Measurements from ENCODE around the gene ZBTB6. TPM values are rescaled to one million over a fixed set of nuclear protein-coding genes. Genes with fewer than 3 reads are reported as not detected.
"Not testable (repeated sequence)": the region's sequence is repeated elsewhere in the genome, so short reads cannot be mapped to it uniquely, and the experiment has no call there.

The ZBTB6 gene
- total RNA-seq, 1 donor from 2014 or later, result 9.0 TPM

DNA sequence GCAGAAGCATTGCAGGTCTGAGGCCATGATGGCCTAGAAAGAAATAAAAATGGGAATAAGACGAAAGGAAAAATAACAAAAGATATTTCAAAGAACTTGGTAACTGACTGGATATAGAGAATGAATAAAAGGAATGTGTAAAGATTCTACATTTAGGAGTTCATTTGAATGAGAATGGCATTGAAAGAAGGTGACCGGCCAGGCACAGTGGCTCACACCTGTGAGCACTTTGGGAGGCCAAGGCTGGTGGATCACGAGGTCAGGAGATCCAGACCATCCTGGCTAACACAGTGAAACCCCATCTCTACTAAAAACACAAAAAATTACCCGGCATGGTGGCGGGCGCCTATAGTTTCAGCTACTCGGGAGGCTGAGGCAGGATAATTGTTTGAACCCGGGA lies 9.6 kb upstream of the ZBTB6 start:
- Mint-ChIP-seq H3K4me3 (ENCODE audit: low read depth) (no peak overlapping the region), H3K36me3 (ENCODE audit: insufficient read depth) (no peaks in the 10 kb centered on the region), H3K9me3 (ENCODE audit: low read depth) (no peaks in the 10 kb centered on the region), H3K4me1 (ENCODE audit: low read depth) (no peaks in the 10 kb centered on the region), H3K27me3 (no peaks in the 10 kb centered on the region), H3K27ac (no peak overlapping the region)
- no peak for DNase-seq (ENCODE audit: low spot score, unreplicated experiment)
- TF ChIP-seq, protein P1, sequence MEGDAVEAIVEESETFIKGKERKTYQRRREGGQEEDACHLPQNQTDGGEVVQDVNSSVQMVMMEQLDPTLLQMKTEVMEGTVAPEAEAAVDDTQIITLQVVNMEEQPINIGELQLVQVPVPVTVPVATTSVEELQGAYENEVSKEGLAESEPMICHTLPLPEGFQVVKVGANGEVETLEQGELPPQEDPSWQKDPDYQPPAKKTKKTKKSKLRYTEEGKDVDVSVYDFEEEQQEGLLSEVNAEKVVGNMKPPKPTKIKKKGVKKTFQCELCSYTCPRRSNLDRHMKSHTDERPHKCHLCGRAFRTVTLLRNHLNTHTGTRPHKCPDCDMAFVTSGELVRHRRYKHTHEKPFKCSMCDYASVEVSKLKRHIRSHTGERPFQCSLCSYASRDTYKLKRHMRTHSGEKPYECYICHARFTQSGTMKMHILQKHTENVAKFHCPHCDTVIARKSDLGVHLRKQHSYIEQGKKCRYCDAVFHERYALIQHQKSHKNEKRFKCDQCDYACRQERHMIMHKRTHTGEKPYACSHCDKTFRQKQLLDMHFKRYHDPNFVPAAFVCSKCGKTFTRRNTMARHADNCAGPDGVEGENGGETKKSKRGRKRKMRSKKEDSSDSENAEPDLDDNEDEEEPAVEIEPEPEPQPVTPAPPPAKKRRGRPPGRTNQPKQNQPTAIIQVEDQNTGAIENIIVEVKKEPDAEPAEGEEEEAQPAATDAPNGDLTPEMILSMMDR (IDR thresholded peaks at IDR 0.05; ENCODE audit: unreplicated experiment), result no peak

DNA sequence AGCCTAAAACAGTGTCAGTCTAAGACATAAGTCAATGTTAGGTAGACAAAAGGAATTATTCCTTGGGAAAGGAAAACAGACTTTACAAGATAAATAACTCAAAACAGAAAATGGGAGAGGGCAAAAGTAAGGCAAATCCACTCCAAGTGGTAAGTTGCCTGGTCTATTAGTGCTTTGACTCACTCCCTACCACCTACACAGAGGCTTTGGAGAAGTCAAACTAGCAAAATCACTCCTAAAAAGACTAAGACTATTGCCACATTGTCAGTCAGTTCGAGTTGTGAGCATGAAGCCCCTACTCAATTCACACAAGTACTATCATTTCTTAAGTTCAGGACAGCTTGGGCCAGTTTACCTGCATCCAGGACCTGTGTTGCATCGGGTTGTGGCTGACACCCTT lies 5.2 kb upstream of the ZBTB6 start:
- no peak overlapping the region for H3K27ac Mint-ChIP-seq
- TF ChIP-seq, protein P1 (IDR thresholded peaks at IDR 0.05; ENCODE audit: unreplicated experiment), result no peak
- no peak for DNase-seq (ENCODE audit: low spot score, unreplicated experiment)
- H3K9me3 Mint-ChIP-seq (ENCODE audit: low read depth), result no peaks in the 10 kb centered on the region
- no peaks in the 10 kb centered on the region for H3K27me3 Mint-ChIP-seq
- peaks cover 1% of the 10 kb centered on the region for H3K4me1 Mint-ChIP-seq (ENCODE audit: low read depth)
- no peak overlapping the region for H3K4me3 Mint-ChIP-seq (ENCODE audit: low read depth)
- H3K36me3 Mint-ChIP-seq (ENCODE audit: insufficient read depth), result no peaks in the 10 kb centered on the region

DNA sequence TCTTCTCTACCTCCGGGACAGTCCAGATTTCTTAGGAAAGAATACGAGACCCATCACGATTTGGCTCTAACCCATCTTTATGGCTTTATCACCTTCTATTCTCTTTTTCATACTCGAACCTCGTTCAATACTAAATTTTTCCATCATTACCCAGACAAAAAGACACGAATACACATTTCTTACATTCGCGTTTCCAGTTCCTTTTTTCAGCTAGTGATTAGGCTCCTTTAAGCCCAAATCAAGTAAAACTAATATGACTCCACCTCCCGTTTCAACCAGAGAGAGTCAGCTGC lies 506 bp downstream of the ZBTB6 start:
- TF ChIP-seq, protein P1 (IDR thresholded peaks at IDR 0.05; ENCODE audit: unreplicated experiment), result no peak
- Mint-ChIP-seq H3K9me3 (ENCODE audit: low read depth) (no peaks in the 10 kb centered on the region), H3K4me1 (ENCODE audit: low read depth) (peaks cover 13% of the 10 kb centered on the region), H3K36me3 (ENCODE audit: insufficient read depth) (peaks cover 6% of the 10 kb centered on the region), H3K4me3 (ENCODE audit: low read depth) (peak overlapping the region; percentile 99), H3K27me3 (no peaks in the 10 kb centered on the region), H3K27ac (peak overlapping the region; percentile 98)
- no peak for DNase-seq (ENCODE audit: low spot score, unreplicated experiment)

DNA sequence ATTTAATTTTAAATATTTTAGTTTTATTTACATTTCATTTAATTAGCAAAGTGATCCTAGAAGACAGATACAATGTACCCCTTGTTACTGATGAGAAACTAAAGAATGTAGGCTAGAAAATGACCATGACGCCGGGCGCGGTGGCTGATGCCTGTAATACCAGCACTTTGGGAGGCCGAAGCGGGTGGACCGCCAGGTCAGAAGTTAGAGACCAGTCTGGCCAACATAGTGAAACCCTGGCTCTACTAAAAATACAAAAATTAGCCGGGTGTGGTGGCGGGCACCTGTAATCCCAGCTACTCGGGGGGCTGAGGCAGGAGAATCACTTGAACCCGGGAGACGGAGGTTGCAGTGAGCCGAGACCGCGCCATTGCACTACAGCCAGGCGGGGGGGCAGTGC lies 7.0 kb downstream of the ZBTB6 start:
- not testable (repeated sequence) for H3K27me3 Mint-ChIP-seq; DNase-seq (ENCODE audit: low spot score, unreplicated experiment); H3K9me3 Mint-ChIP-seq (ENCODE audit: low read depth); H3K27ac Mint-ChIP-seq; H3K4me1 Mint-ChIP-seq (ENCODE audit: low read depth); H3K36me3 Mint-ChIP-seq (ENCODE audit: insufficient read depth); H3K4me3 Mint-ChIP-seq (ENCODE audit: low read depth)

DNA sequence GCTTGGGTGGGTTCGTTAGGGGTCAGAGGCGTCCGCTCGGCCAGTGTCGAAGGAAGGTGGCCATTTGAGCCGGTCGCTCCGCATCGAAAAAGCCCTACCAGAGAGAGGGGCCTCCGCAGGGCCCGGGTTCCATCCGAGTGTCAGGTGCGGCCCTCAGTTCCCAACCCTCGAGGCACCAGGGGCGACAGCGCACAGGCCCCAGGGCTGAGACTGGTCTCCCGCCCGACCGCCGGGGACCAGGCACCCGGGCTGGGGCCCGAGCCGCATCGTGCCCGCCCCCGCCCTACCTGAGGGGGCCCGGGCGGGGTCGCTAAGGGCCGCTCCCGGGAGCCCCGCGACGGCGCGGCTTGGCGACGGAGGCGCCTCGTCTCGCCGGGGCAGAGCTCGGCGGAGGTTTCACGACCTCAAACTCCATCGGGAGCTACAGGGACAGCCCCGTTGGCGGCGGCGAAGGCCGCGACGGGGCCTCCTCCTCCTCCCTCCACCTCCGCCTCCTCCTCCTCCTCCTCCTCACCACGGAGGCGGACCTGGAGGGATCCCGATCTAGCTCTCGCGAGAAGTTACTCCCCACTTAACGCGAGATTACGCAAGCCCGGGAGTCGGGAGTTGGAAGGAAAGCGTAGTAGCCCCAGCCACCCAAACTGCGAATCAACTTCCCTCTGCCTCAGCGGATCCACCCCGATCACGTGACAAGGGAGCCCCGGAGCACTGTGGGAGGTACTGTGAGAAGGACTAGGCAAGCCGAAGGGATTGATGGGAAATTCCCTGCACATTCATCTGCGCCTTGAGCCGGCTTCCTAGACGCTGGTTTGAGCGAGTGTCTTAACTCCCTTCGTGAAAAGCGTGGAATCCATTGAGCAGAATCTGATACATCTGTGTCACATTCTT lies 8.1 kb downstream of the ZBTB6 start, which contains the start of gene RC3H2:
TSS of gene RC3H2 (minus strand) at position 537 of the 888 bp plus-strand sequence. CDS start 7,850 bp downstream, outside the sequence.
- Mint-ChIP-seq H3K36me3 (ENCODE audit: insufficient read depth) (peaks cover 2% of the 10 kb centered on the region), H3K4me3 (ENCODE audit: low read depth) (peak within 1 kb of the TSS; percentile 91), H3K27me3 (no peaks in the 10 kb centered on the region), H3K4me1 (ENCODE audit: low read depth) (peaks cover 10% of the 10 kb centered on the region), H3K27ac (peak within 1 kb of the TSS; percentile 98), H3K9me3 (ENCODE audit: low read depth) (no peaks in the 10 kb centered on the region)
- TF ChIP-seq, protein P1 (IDR thresholded peaks at IDR 0.05; ENCODE audit: unreplicated experiment), result peak; percentile 6
- peak; percentile 94 for DNase-seq (ENCODE audit: low spot score, unreplicated experiment)

DNA sequence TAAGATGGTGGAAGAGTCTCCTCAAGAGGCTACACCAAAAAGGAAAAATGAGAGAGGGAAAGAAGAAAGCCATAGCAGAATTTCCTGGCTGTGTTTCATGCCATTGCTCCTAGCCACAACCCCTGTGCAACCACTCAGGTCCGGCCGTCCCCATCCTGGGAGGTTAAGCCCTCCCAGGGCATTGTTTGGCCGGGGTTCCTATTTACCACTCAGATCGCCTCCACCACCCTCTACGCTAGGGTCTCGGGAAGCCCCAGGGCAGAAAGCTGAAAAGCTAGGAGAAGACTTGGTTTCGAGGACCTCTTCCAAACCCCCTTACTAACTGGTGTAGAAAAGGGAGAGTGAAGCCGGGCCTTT lies 8.7 kb downstream of the ZBTB6 start:
- TF ChIP-seq, protein P1 (IDR thresholded peaks at IDR 0.05; ENCODE audit: unreplicated experiment), result no peak
- DNase-seq (ENCODE audit: low spot score, unreplicated experiment), result peak; percentile 21
- Mint-ChIP-seq H3K27me3 (no peaks in the 10 kb centered on the region), H3K36me3 (ENCODE audit: insufficient read depth) (peaks cover 2% of the 10 kb centered on the region), H3K9me3 (ENCODE audit: low read depth) (no peaks in the 10 kb centered on the region), H3K27ac (peak overlapping the region; percentile 98), H3K4me3 (ENCODE audit: low read depth) (peak overlapping the region; percentile 91), H3K4me1 (ENCODE audit: low read depth) (peaks cover 12% of the 10 kb centered on the region)
